GM23338 (cell line): ENCODE results near the gene ARHGEF40. TPM values are rescaled to one million over a fixed set of nuclear protein-coding genes. Genes with fewer than 3 reads are reported as not detected.

Source experiments
- ATAC-seq: fragments of 200-7000 bp; cut with Tn5 transposase; 3 replicates; pipeline ENCODE4 v1.9.1; 2020
- DNase-seq: peaks from one replicate; pipeline ENCODE4 v3.0.0-alpha.2; 2015; ENCODE audit warnings: low spot score
- H2AFZ ChIP-seq: fragments of 200-600 bp; sonication (generic); 2 replicates; pipeline ENCODE4 v1.8.0; 2016; ENCODE audit warnings: antibody characterized with exemption, mild to moderate bottlenecking, moderate library complexity
- H3F3A ChIP-seq: fragments of 200-600 bp; sonication (generic); replicated peaks from 2 replicates; pipeline ENCODE4 v1.8.0; 2017; ENCODE audit warnings: antibody characterized with exemption, mixed run types, low read depth
- H3K27ac ChIP-seq: fragments of 200-600 bp; sonication (generic); 2 replicates; pipeline ENCODE4 v1.6.1; 2016; ENCODE audit warnings: low read depth
- H3K27me3 ChIP-seq: fragments of 200-600 bp; sonication (generic); 2 replicates; pipeline ENCODE4 v1.8.0; 2016; ENCODE audit warnings: mild to moderate bottlenecking, mixed run types, moderate library complexity; ENCODE audit not compliant: insufficient read depth
- H3K36me3 ChIP-seq: fragments of 200-600 bp; sonication (generic); 2 replicates; pipeline ENCODE4 v1.8.0; 2016; ENCODE audit warnings: mild to moderate bottlenecking; ENCODE audit not compliant: insufficient read depth
- H3K4me1 ChIP-seq: fragments of 200-600 bp; sonication (generic); 2 replicates; pipeline ENCODE4 v1.8.0; 2016; ENCODE audit warnings: mild to moderate bottlenecking, moderate library complexity; ENCODE audit not compliant: insufficient read depth
- H3K4me2 ChIP-seq: fragments of 200-600 bp; sonication (generic); 2 replicates; pipeline ENCODE4 v1.7.1; 2017; ENCODE audit warnings: mixed run types
- H3K4me3 ChIP-seq: fragments of 200-600 bp; sonication (generic); 2 replicates; pipeline ENCODE4 v1.6.1; 2016; ENCODE audit warnings: mixed run types
- H3K79me2 ChIP-seq: fragments of 200-600 bp; sonication (generic); replicated peaks from 2 replicates; pipeline ENCODE4 v1.8.0; 2017; ENCODE audit warnings: mild to moderate bottlenecking; ENCODE audit not compliant: insufficient read depth
- H3K9me2 ChIP-seq: fragments of 200-600 bp; sonication (generic); 2 replicates; pipeline ENCODE4 v1.8.0; 2017; ENCODE audit not compliant: insufficient read depth
- H4K20me1 ChIP-seq: fragments of 200-600 bp; sonication (generic); replicated peaks from 2 replicates; pipeline ENCODE4 v1.8.0; 2017; ENCODE audit warnings: mild to moderate bottlenecking; ENCODE audit not compliant: insufficient read depth
- H3K27ac Mint-ChIP-seq: 2 replicates; pipeline ENCODE4 v1.8.0; 2020; ENCODE audit warnings: inconsistent platforms, mild to moderate bottlenecking, moderate library complexity, mixed read lengths
- H3K27me3 Mint-ChIP-seq: 3 replicates; pipeline ENCODE4 v1.8.0; 2022; ENCODE audit warnings: low read depth, mild to moderate bottlenecking, moderate library complexity, mixed read lengths, inconsistent platforms; ENCODE audit not compliant: insufficient read depth, poor library complexity
- H3K36me3 Mint-ChIP-seq: 3 replicates; pipeline ENCODE4 v1.8.0; 2021; ENCODE audit warnings: low read depth, mild to moderate bottlenecking, inconsistent platforms, moderate library complexity, mixed read lengths
- H3K4me1 Mint-ChIP-seq: 3 replicates; pipeline ENCODE4 v1.8.0; 2020; ENCODE audit warnings: mild to moderate bottlenecking, inconsistent platforms, mixed read lengths
- H3K4me3 Mint-ChIP-seq: 3 replicates; pipeline ENCODE4 v1.8.0; 2021; ENCODE audit warnings: moderate library complexity, mild to moderate bottlenecking, inconsistent platforms, mixed read lengths
- H3K9me3 Mint-ChIP-seq: 3 replicates; pipeline ENCODE4 v1.8.0; 2020; ENCODE audit warnings: moderate library complexity, mild to moderate bottlenecking, inconsistent platforms, mixed read lengths
- EZH2 ChIP-seq: fragments of 200-600 bp; sonication (generic); IDR thresholded peaks from one replicate; pipeline ENCODE4 v1.8.0; 2017; ENCODE audit warnings: antibody characterized with exemption, mild to moderate bottlenecking, low read depth; ENCODE audit not compliant: unreplicated experiment
- EZH2phosphoT487 ChIP-seq: fragments of 200-600 bp; sonication (generic); IDR thresholded peaks from one replicate; pipeline ENCODE4 v1.8.1; 2018; ENCODE audit warnings: antibody characterized with exemption; ENCODE audit not compliant: unreplicated experiment
- JUNB ChIP-seq: IDR thresholded peaks from one replicate; pipeline ENCODE4 v1.6.1; 2016; ENCODE audit warnings: antibody characterized with exemption; ENCODE audit not compliant: unreplicated experiment
- NANOG ChIP-seq: IDR thresholded peaks from 2 replicates; pipeline ENCODE4 v1.6.1; 2016; ENCODE audit warnings: antibody characterized with exemption, borderline replicate concordance
- POLR2AphosphoS5 ChIP-seq: IDR thresholded peaks from 2 replicates; pipeline ENCODE4 v1.6.1; 2016; ENCODE audit warnings: antibody characterized with exemption, low read depth
- STAT1 ChIP-seq: IDR thresholded peaks from one replicate; pipeline ENCODE4 v1.6.1; 2016; ENCODE audit warnings: antibody characterized with exemption; ENCODE audit not compliant: unreplicated experiment
- ZNF114 ChIP-seq: fragments of 250-450 bp; sonication (Bioruptor Pico); IDR thresholded peaks from 2 replicates; pipeline ENCODE4 v1.5.0; 2020; ENCODE audit warnings: mild to moderate bottlenecking, moderate library complexity
- ZNF331 ChIP-seq: fragments of 250-450 bp; sonication (Bioruptor Pico); IDR thresholded peaks from 2 replicates; pipeline ENCODE4 v1.5.0; 2020; ENCODE audit warnings: low read depth, mild to moderate bottlenecking, moderate library complexity
- ZNF462 ChIP-seq: fragments of 250-450 bp; sonication (Bioruptor Pico); IDR thresholded peaks from 2 replicates; pipeline ENCODE4 v1.5.0; 2020; ENCODE audit warnings: mild to moderate bottlenecking, moderate library complexity
- polyA plus RNA-seq: library from polyadenylated mRNA; unstranded; fragments of >200 nt; fragmentation: Nextera tagmentation; extraction: Ambion mirVana; gene quantifications from 2 replicates; pipeline ENCODE4 v1.2.1, GENCODE V29; 2016
- total RNA-seq: library from RNA; depleted of rRNA; stranded (reverse); fragments of >200 nt; shearing (Covaris generic); gene quantifications from 2 replicates; pipeline ENCODE4 v1.2.3, GENCODE V29; 2014
- TF ChIP-seq, protein P1 (sequence below): IDR thresholded peaks from 2 replicates; pipeline ENCODE4 v1.6.1; 2016; ENCODE audit warnings: antibody characterized with exemption
- TF ChIP-seq, protein P2 (sequence below), 2 experiments: fragments of 200-600 bp in 1 of 2; sonication (generic) in 1 of 2; conservative IDR thresholded peaks; 2 replicates each; pipeline versions ENCODE4 v1.5.1 to v1.6.1; 2016 to 2017; ENCODE audit warnings: antibody characterized with exemption in 2 of 2, low read depth in 2 of 2, mild to moderate bottlenecking in 2 of 2, moderate library complexity in 1 of 2

The ARHGEF40 gene
- total and polyA plus RNA-seq, 2 experiments from 2014 or later: 17.7 to 44.6 TPM

GRCh38 chr14:21033133-21033698 is 36.9 kb upstream of the ARHGEF40 start:
- no peak overlapping the region for H2AFZ ChIP-seq
- H3K4me3 Mint-ChIP-seq: no peak overlapping the region; the same call in 2 of the 3 replicates
- H3K4me3 ChIP-seq: no peak overlapping the region
- H3F3A ChIP-seq: no peaks in the 10 kb centered on the region
- DNase-seq (no peak), ATAC-seq (no peak)
- no peaks in the 10 kb centered on the region for H3K36me3 ChIP-seq
- no peak overlapping the region for H3K4me2 ChIP-seq
- TF ChIP-seq EZH2phosphoT487 (no peak), STAT1 (no peak), ZNF114 (CRISPR knock-in tag) (no peak), NANOG (no peak), POLR2AphosphoS5 (no peak)
- TF ChIP-seq, protein P1, sequence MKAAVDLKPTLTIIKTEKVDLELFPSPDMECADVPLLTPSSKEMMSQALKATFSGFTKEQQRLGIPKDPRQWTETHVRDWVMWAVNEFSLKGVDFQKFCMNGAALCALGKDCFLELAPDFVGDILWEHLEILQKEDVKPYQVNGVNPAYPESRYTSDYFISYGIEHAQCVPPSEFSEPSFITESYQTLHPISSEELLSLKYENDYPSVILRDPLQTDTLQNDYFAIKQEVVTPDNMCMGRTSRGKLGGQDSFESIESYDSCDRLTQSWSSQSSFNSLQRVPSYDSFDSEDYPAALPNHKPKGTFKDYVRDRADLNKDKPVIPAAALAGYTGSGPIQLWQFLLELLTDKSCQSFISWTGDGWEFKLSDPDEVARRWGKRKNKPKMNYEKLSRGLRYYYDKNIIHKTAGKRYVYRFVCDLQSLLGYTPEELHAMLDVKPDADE: no peak
- H3K9me2 ChIP-seq: peaks cover 6% of the 10 kb centered on the region; the same call in 1 of the 2 replicates
- H3K4me1 Mint-ChIP-seq: peaks cover 3% of the 10 kb centered on the region
- H3K79me2 ChIP-seq: no peaks in the 10 kb centered on the region
- no peak overlapping the region for H3K27ac Mint-ChIP-seq
- no peaks in the 10 kb centered on the region for H4K20me1 ChIP-seq
- H3K27me3 ChIP-seq: no peaks in the 10 kb centered on the region
- H3K27me3 Mint-ChIP-seq: peaks cover 11% of the 10 kb centered on the region
- H3K4me1 ChIP-seq: no peaks in the 10 kb centered on the region
- H3K9me3 Mint-ChIP-seq: no peaks in the 10 kb centered on the region
- H3K27ac ChIP-seq: no peak overlapping the region
- H3K36me3 Mint-ChIP-seq: no peaks in the 10 kb centered on the region; the same call in 2 of the 3 replicates

DNA sequence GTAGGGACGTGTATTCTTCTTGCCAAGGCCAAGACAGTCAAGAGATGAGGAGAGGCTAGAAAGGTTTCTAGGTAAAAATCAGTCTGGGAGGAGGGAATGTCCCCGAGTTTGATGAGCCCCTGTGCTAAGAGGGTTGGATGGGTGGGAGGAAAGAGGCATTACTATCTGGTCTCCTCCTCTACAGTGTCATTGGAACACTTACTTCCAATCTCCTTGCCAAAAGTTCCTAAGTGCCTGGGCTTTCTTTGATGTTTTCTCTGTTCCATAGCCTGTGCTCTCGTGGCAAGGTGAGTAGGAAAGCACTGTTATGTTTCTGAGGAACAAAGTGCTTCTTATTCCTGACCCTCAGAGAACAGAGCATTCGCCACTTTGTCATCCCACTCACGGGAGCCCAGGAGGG is 35.4 kb upstream of the ARHGEF40 start, which contains the start of gene RNASE13:
RNASE13 (minus strand) TSS at position 101 of the 400 bp plus-strand sequence. CDS start 519 bp downstream, outside the sequence.
- Histone ChIP-seq H3K79me2 (no peaks in the 10 kb centered on the region), H3K27me3 (no peaks in the 10 kb centered on the region), H3K4me3 (no peak within 1 kb of the TSS), H3K27ac (no peak within 1 kb of the TSS), H3K4me2 (no peak within 1 kb of the TSS), H3F3A (no peaks in the 10 kb centered on the region), H4K20me1 (no peaks in the 10 kb centered on the region), H3K9me2 (peaks cover 6% of the 10 kb centered on the region; the same call in 1 of the 2 replicates), H2AFZ (no peak within 1 kb of the TSS; the same call in 1 of the 2 replicates), H3K4me1 (peaks cover 8% of the 10 kb centered on the region), H3K36me3 (no peaks in the 10 kb centered on the region)
- Mint-ChIP-seq H3K27ac (no peak within 1 kb of the TSS), H3K9me3 (no peaks in the 10 kb centered on the region), H3K4me3 (no peak within 1 kb of the TSS), H3K4me1 (peaks cover 18% of the 10 kb centered on the region), H3K27me3 (peaks cover 14% of the 10 kb centered on the region), H3K36me3 (no peaks in the 10 kb centered on the region; the same call in 2 of the 3 replicates)
- DNase-seq (no peak), ATAC-seq (no peak)
- TF ChIP-seq, protein P2, sequence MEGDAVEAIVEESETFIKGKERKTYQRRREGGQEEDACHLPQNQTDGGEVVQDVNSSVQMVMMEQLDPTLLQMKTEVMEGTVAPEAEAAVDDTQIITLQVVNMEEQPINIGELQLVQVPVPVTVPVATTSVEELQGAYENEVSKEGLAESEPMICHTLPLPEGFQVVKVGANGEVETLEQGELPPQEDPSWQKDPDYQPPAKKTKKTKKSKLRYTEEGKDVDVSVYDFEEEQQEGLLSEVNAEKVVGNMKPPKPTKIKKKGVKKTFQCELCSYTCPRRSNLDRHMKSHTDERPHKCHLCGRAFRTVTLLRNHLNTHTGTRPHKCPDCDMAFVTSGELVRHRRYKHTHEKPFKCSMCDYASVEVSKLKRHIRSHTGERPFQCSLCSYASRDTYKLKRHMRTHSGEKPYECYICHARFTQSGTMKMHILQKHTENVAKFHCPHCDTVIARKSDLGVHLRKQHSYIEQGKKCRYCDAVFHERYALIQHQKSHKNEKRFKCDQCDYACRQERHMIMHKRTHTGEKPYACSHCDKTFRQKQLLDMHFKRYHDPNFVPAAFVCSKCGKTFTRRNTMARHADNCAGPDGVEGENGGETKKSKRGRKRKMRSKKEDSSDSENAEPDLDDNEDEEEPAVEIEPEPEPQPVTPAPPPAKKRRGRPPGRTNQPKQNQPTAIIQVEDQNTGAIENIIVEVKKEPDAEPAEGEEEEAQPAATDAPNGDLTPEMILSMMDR (conservative IDR thresholded peaks at IDR 0.05; ENCODE audit: low read depth in 2 of 2): no peak
- no peak for TF ChIP-seq POLR2AphosphoS5
- no peak for TF ChIP-seq ZNF114 (CRISPR knock-in tag)
- no peak for TF ChIP-seq JUNB
- no peak for TF ChIP-seq EZH2phosphoT487
- no peak for TF ChIP-seq STAT1
- TF ChIP-seq EZH2: no peak
- TF ChIP-seq, protein P1: no peak
- no peak for TF ChIP-seq ZNF462 (CRISPR knock-in tag)
- no peak for TF ChIP-seq NANOG
- TF ChIP-seq ZNF331 (CRISPR knock-in tag): no peak
